ENCODE measurements around the gene DDX50.
"Not testable (repeated sequence)": the region's sequence is repeated elsewhere in the genome, so short reads cannot be mapped to it uniquely, and the experiment has no call there.

The DDX50 gene

DNA sequence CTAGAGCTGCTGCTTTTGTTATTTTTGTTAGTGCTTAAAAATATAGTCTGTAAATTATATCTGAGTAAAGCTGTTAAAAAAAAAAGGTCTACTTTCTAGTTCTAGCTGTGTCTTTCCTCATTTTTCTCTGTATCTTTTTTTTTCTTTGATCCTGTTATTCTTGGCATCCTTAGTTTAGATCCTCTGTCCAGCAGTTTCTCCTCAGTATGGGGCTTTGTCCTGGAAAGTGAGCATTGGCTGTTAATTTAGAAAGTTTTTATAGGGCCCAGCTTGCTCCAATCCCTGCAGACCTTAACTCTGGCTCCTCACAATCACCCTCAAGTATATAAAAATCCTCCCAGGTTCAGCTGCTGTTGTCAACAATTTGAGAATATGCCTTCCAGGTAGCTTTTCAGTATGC, 23.5 kb downstream of the DDX50 start:
- no peak for DNase-seq

DNA sequence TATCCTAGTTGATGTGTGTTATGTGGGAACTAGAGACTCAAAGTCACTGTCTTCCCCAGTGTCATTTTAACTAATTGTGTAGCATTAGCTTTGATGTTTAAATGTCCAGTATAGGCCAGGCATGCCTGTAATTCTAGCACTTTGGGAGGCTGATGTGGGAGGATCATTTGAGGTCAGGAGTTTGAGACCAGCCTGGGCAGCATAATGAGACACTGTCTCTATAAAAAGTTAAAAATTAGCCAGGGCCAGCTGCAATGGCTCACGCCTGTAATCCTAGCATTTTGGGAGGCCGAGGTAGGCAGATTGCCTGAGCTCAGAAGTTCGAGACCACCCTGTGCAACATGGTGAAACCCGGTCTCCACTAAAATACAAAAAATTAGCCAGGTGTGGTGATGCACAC, 24.4 kb downstream of the DDX50 start:
- DNase-seq: no peak

DNA sequence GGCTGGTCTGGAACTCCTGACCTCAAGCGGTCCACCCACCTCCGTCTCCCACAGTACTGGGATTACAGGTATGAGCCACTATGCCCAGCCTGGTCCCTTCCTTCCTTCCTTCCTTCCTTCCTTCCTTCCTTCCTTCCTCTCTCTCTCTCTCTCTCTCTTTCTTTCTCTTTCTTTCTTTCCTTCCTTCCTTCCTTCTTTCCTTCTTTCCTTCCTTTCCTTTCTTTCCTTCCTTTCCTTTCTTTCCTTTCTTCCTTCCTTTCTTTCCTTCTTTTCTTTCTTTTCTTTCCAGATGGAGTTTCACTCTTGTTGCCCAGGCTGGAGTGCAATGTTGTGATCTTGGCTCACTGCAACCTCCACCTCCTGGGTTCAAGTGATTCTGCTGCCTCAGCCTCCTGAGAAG, 28.0 kb downstream of the DDX50 start:
- not testable (repeated sequence) for DNase-seq

DNA sequence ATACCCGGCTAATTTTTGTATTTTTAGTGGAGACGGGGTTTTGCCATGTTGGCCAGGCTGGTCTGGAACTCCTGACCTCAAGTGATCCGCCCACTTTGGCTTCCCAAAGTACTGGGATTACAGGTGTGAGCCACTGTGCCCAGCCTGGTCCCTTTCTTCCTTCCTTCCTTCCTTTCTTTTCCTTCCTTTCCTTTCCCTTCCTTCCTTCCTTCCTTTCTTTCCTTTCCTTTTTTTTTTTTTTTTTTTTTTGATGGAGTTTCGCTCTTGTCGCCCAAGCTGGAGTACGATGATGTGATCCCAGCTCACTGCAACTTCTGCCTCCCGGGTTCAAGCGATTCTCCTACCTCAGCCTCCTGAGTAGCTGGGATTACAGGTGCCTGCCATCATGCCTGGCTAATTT, 28.8 kb downstream of the DDX50 start:
- not testable (repeated sequence) for DNase-seq

DNA sequence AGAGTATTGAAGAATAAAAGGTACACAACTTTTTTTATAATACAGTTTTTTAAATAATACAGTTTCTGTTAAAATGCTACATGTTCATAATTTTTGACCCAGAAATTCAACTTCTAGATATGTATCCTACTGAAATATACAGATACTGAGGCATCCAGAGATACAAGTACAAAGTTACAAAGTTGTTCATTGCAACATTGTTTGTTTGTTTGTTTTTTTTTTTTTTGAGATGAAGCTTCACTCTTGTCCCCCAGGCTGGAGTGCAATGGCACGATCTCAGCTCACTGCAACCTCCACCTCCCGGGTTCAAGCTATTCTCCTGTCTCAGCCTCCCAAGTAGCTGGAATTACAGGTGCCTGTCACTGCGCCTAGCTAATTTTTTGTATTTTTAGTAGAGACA, 31.7 kb downstream of the DDX50 start:
- not testable (repeated sequence) for DNase-seq

DNA sequence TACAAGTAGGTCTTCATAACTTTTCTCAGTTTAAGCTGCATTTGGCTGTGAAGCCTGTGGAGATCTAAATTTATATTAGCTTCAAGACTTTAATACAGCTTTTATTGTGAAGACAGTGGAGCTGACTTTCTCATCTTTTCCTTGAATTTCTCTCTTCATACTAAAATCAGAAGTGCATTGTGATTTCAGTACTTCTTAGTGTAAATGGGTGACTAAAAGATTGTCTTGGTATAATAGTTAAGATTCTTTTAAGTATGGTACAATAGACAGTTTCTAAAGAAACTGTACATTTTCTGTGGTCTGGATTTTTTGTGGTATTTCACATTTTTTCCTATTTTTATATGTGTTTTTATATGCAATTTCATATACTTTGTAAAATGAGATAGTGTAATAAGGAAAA, 33.9 kb downstream of the DDX50 start:
- no peak for DNase-seq

DNA sequence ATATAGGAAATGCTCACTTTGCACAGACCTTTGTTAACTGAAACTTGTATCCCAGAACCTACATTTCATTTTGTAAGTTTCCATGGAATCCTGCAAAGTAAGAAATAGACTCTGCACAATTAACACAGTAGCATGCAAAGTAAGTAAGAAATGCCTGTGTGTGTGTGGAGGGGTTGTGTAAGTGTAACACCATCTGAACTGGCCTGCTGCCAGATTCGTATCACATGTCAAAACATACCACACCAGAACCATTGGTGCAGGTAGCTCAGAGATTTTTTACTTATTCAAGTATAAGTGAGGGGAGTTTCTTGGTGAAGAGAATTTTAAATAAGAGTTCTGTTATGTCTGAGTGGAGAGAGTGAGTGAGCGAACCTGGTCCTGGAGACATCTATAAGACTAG, 37.0 kb downstream of the DDX50 start:
- DNase-seq: no peak

DNA sequence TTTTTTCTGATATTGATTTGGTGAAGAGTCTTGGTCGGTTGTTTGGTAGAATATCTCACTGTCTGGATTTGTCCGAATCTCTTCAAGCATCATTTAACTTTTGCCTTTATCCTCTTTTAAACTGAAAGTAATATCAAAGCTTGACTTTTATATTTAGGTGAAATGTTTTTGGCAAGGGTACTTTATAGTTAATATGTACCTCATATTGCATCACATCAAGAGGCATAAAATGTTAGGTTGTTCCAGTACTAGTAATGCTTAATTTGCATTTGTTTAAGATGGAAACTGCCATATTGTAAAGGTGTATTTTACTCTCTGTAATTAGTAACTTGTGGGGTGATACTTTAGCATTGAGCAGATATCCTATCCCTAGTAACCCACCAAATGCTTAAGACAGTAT, 37.8 kb downstream of the DDX50 start:
- no peak for DNase-seq

DNA sequence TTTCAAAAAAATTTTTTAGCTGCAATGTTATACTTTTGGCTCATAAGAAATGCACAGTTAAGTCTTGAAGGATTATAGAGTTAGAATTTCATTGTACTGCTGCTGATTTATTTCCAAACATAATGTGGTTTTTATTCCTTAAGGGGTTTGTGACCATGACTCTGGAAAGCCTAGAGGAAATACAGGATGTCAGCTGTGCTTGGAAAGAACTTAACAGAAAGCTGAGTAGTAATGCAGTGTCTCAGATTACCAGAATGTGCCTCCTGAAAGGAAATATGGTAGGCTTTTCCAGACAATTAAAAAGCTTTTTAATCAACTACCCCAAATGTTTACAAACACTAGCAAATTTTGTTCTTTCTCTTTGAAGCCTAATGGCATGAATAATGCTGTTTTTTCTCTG, 39.8 kb downstream of the DDX50 start:
- not testable (repeated sequence) for DNase-seq

DNA sequence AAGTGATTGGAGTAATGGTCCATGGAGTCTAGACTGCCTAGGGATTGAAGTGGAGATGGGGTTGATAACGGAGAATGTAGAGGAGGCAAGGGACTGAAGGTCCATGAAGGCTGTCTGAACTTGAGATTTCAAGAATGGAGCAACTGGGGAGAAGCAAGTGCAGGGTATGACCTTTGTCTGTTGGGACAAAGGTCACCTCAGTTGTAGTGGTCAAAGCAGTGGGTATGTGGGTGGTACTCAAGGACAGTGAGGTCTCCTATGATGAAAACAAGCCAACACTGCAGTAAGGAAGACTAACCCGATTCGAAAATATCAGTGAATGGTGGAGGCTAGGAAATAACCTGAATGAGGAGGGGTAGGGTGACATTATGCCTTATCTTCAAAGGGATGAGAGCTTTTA, 49.5 kb downstream of the DDX50 start:
- DNase-seq: no peak

DNA sequence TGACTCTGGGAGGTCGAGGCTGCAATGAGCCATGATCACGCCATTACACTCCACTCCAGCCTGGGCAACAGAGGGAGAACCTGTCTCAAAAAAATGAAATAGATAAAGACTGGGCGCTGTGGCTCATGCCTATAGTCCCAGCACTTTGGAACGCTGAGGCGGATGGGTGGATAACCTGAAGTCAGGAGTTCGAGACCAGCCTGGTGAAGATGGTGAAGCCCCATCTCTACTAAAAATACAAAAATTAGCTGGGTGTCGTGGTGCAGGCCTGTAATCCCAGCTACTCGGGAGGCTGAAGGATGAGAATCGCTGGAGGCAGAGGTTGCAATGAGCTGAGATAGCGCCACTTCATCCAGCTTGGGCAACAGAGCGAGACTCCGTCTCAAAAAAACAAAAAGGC, 53.8 kb downstream of the DDX50 start:
- no peak for DNase-seq

DNA sequence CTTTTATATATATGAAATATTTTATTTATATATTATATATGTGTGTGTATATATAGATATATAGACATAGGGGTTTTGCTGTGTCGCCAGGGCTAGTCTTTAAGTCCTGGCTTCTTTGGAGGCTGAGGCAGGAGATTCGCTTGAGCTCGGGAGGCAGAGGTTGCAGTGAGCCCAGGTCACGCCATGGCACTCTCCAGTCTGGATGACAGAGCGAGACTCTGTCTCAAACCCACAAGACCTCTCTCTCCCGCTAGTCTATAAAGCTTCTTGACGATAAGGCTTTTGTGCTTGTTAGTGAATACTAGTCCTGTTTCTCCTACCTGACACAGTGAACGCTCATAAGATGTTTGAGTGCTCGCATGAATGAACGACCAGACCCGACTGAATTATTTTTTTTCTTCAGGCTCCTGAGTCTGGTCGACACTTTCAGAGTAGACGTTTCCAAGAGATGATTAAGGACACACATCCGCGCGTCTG, 54.3 kb downstream of the DDX50 start:
- DNase-seq: no peak

DNA sequence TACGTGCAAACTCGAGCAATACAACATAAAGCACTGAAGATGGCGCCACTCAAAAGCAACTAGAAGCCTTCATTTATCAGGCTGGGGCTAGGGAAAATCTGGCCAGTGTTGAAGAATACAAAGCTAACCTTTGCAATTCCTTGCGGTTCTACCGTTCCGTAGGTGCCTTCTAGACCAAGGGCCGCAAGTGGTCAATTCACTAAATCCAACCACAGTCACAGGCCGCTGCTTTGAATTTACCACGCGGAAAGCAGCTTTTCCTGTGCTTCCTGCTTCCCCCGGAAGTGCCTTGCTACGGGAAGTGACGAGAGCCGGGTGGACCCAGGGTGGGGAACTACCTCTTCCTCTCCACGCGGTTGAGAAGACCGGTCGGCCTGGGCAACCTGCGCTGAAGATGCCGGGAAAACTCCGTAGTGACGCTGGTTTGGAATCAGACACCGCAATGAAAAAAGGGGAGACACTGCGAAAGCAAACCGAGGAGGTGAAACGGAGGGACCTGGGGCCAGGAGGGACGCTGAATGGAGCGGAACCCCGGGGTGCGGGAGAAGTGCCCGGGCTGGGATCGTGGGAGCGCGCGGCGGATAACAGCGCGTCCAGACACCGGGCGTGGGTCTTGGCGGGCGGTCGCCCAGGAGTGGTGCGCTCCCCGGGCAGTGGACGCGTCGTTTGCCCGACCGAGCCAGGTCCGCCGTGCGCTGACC, 54.9 kb downstream of the DDX50 start, which contains the start of gene DDX21:
Gene DDX21, plus strand, starts transcription at position 339 of the 701 bp plus-strand sequence. Its CDS starts 56 bp downstream, at position 395.
- DNase-seq: peak; percentile 90

DNA sequence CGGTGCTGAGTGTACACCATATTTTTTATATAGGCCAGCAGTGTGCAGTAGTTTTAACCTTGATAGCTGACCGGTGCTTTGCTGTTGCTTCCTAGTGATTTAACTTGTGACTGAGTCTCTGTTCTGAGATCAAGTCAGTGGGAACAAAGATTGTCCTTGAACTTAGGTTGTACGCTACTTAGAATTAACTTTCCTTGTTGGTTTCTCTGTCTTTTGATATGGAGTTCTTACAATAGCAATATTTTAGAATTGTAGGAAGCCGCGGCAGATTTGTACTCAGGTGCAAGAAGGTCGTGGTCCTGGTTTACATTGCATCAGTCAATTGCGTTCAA, 56.1 kb downstream of the DDX50 start:
- no peak for DNase-seq

DNA sequence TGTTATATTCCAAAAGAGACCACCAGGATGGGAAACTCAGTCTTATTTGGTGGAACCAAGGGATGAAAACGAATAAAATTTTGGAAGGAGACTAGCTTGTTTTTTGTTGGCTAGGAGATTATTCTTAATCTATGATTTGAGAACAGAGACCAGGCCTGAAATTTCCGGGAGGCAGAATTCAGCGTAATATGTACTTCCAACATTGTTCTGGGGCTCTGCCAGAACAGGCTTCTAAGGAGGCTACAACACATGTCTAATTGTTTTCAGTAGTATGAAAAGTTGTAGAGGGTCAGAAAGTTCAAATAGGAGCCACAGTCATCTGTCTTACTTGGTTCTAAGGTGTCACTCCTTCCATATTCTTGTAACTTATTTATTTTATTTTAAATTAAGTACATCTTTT, 56.5 kb downstream of the DDX50 start:
- no peak for DNase-seq

DNA sequence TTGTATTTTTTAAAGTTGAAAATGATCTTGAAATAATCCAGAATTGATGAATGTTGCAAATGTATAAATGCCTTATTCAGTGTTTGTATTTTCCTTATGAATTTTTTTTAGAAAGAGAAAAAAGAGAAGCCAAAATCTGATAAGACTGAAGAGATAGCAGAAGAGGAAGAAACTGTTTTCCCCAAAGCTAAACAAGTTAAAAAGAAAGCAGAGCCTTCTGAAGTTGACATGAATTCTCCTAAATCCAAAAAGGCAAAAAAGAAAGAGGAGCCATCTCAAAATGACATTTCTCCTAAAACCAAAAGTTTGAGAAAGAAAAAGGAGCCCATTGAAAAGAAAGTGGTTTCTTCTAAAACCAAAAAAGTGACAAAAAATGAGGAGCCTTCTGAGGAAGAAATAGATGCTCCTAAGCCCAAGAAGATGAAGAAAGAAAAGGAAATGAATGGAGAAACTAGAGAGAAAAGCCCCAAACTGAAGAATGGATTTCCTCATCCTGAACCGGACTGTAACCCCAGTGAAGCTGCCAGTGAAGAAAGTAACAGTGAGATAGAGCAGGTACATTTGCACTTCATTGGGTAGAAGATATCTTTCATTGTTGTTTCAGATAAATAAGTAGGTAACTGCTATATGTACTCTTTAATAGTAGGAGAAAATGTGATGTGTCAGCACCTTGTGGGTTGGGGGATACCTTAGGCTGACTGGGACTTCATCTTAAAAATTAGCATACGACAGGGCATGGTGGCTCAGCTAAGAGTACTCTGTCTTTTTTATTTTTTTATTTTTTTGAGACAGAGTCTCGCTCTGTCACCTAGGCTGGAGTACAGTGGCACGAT, 58.8 kb downstream of the DDX50 start:
- no peak for DNase-seq

DNA sequence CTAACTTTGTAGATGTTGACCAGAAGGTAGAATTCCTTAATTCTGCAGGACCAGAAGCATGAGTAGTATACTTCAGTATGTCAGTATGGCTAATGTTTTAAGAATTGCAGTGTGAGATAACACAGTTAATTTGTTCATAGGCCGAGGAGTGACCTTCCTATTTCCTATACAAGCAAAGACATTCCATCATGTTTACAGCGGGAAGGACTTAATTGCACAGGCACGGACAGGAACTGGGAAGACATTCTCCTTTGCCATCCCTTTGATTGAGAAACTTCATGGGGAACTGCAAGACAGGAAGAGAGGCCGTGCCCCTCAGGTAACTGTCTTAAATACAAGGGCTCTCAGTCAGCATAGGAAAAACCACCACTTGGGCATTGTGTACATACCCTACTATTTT, 62.0 kb downstream of the DDX50 start:
- DNase-seq: no peak

DNA sequence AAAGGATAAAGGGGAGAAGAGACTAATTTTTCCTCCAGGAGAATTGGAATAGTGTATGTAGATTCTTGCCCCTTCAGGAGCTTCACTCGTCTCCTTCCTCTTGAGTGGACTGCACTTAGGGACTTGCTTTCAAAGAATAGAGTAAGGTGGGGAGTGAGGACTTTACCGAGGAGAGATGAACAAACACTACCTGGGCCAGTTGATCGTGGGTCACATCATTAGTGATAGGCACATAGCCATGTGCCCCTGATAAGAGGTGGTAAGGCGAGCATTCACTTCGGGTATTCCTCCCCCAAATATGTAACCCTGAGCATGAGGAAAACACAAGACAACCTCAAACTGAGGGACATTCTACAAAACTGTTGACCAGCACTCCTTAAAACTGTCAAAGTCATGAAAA, 72.9 kb downstream of the DDX50 start:
- no peak for DNase-seq

DNA sequence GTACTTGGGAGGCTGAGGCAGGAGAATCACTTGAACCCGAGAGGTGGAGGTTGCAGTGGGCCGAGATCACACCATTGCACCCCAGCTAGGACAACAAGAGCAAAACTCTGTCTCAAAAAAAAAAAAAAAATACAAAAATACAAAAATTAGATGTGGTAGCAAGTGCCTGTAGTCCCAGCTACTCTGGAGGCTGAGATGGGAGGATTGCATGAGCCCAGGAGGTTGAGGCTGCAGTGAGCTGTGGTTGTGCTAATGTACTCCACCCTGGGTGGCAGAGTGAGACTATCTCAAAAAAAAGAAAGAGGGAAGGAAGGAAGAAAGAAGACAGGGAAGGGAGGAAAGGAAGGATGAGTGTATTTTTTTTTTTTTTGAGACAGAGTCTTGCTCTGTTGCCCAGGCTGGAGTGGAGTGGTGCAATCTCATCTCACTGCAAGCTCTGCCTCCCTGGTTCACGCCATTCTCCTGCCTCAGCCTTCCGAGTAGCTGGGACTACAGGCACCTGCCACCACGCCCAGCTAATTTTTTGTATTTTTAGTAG, 74.9 kb downstream of the DDX50 start:
- DNase-seq: not testable (repeated sequence)

DNA sequence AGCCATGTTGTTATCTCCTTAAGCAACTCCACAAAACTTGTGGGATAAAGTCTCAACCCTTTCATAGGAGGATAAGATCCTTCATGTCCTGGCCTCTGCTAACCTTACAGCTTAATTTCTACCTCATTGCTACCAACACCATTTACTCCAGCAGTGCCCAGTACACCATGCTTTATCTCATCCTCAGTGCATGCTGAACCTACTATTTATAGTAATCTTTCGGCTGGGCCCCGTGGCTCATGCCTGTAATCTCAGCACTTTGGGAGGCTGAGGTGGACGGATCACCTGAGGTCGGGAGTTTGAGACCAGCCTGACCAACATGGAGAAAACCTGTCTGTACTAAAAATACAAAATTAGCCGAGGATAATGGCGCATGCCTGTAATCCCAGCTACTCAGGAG, 78.6 kb downstream of the DDX50 start:
- DNase-seq: not testable (repeated sequence)

DNA sequence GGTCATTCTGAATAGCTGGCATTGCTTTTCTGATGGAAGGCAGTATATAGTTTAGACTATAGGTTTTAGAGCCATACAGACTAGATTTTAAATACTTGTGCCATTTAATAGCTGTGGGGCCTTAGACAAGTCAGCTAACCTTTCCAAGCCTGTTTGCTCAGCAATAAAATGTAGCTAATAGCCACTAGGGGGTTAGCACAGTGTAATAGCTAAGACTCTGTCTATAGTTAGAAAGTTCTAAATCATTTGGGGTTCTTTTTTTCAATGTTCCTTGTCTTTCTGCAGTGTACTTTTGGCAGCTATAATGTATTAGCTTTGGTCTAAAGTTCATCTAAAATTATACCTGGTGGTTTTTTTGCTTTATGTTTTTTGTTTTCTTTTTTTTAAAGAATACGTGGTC, 80.0 kb downstream of the DDX50 start:
- DNase-seq: no peak

DNA sequence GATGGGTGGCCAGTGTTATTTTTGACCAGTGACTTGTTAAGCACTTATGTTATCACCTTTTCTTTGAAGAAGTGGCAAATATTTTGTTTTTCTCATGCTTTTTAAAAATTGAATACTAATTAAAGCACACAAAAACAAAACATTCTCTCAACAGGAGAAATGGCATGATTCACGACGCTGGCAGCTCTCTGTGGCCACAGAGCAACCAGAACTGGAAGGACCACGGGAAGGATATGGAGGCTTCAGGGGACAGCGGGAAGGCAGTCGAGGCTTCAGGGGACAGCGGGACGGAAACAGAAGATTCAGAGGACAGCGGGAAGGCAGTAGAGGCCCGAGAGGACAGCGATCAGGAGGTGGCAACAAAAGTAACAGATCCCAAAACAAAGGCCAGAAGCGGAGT, 81.3 kb downstream of the DDX50 start:
- no peak for DNase-seq

DNA sequence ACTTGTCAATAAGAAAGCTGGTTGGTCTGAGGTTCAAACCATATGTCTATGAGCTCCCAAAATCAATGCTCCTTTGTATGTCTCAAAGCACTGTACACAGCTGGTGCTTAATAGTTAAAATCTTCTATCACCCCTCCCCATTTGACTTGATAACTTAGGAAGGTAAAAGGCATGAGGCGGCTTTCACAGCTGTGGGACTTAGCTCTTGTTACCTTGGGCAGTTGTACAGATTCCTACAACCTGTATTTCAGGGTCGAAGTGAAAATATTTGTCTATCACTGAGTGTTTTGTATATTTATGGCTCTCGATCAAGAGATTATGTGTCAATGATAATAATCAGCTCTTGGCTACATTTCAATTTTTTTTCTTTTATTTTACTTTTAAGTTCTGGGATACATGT, 86.5 kb downstream of the DDX50 start:
- no peak for DNase-seq
